NCI-H2171 treated with DMSO at 0.1 percent for 48 hours (cell line): ENCODE data around the gene COL26A1.
"Not testable (repeated sequence)": the region's sequence is repeated elsewhere in the genome, so short reads cannot be mapped to it uniquely, and the experiment has no call there.

ENCODE experiments used
- DNase-seq: peaks from one replicate; lab custom pipeline; 2025; lab: John Stamatoyannopoulos, UW

COL26A1 gene

GRCh38 chr7:101598422-101598985 lies 235.8 kb downstream of the COL26A1 start:
- no peak for DNase-seq

GRCh38 chr7:101598986-101599771 lies 236.5 kb downstream of the COL26A1 start:
- DNase-seq: no peak

- DNase-seq: no peak
Observed at GRCh38 chr7:101599787-101600186, 237.1 kb downstream of the COL26A1 start.

- no peak for DNase-seq
Observed at GRCh38 chr7:101602082-101602481, 239.4 kb downstream of the COL26A1 start.

- peak; percentile 70 for DNase-seq
Observed at GRCh38 chr7:101602484-101603241, 240.0 kb downstream of the COL26A1 start.

- no peak for DNase-seq
Observed at GRCh38 chr7:101604331-101604933, 241.8 kb downstream of the COL26A1 start.

- DNase-seq: not testable (repeated sequence)
Observed at GRCh38 chr7:101604934-101605332, 242.3 kb downstream of the COL26A1 start.

GRCh38 chr7:101605611-101606497 lies 243.2 kb downstream of the COL26A1 start:
- DNase-seq: no peak

- no peak for DNase-seq
Observed at GRCh38 chr7:101606498-101606923, 243.8 kb downstream of the COL26A1 start.
